GM19324 (cell line): ENCODE measurements around the gene DAGLA.

Experiments
- ATAC-seq: cut with Tn5 transposase; IDR thresholded peaks from one replicate; pipeline ENCODE4 v1.9.1; 2021; ENCODE audit warnings: mild to moderate bottlenecking, moderate library complexity; ENCODE audit not compliant: unreplicated experiment, low FRiP score

DAGLA gene

DNA sequence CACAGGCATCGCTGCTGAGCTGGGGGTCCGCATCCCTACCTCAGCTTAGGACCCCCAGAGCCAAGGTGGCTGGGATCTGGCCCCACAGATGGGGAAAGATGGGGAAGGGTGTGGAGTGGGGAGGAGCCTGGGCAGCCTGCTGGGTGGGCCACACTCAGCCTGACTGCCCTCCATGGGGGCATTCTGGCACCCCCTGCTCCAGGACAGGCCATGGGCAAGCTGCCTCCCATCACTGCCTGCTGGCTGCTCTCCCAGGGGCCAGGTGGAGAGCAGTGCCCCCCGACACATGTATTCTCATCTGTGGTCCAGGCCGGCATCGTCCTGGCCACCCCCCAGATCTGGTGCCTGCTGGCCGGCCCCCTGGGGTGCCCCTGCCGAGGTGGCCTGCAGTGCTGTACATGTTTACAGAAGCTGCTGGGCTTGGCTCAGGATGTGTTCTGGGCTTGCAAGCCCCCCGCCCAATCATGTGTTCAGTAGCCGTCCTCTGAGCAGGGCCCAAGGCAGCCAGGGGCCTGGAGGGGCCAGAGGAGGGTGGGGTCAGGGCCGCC, 64.5 kb downstream of the DAGLA start:
- ATAC-seq = no peak

- no peak for ATAC-seq
These were observed 65.7 kb downstream of the DAGLA start for GRCh38 chr11:61745781-61746441.

GRCh38 chr11:61746442-61747191, 66.4 kb downstream of the DAGLA start:
- no peak for ATAC-seq

DNA sequence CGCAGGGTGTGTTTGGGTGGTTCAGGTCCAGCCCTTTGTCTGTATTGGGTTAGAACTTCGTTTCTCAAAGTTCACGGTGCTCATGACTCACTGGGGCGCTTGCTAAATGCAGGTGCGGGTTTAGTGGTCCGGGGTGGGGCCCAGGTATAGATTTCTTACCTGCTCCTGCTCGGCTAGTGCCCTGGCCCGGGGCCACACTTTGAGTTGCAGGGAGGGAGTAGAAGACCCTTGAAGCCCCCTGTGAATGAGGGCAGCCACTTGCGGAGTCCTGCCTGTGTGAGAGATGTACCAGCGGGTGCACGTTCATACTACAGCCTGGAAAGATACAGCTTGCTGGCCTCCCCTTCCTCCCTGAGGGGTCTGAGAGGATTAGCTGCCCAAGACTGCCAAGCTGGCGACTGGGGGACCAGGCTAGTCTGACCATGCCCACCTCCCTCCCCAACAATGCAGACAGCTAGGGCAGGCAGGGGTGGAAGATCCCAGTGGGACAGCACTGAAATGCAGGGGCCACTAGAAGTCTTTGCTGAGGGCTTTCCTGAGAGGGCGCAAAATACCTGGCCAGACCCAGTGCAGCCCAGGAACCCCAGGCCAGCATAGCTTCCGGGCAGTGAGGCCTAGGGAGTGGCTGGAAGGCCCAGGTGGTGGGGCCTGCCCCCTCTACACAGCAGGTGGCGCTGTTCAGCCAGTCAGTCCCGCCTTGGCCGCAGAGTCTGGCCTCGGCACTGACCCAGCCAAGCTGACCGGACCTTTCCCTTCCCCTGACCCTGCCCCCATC, 67.2 kb downstream of the DAGLA start:
- peak; percentile 46 for ATAC-seq

DNA sequence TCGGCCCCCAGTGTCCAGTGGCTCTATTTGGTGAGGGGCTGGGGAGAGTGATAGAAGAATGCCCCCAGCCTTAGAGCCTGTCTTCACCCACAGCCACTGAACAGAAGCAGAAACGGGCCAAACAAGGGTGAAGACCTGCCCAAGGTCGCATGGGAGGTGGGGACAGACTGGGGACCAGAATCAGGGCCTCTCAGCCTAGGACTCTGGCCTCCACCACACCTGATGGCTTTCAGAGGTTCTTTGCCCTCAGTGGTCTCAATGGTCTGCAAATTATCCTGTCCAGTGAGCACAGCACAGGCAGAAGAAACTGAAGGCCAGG, 67.7 kb downstream of the DAGLA start:
- no peak for ATAC-seq

GRCh38 chr11:61749591-61750217, 69.5 kb downstream of the DAGLA start:
- ATAC-seq = no peak

- no peak for ATAC-seq
These were observed 70.6 kb downstream of the DAGLA start for GRCh38 chr11:61750631-61751273.

- no peak for ATAC-seq
These were observed 71.2 kb downstream of the DAGLA start for GRCh38 chr11:61751384-61751783.

DNA sequence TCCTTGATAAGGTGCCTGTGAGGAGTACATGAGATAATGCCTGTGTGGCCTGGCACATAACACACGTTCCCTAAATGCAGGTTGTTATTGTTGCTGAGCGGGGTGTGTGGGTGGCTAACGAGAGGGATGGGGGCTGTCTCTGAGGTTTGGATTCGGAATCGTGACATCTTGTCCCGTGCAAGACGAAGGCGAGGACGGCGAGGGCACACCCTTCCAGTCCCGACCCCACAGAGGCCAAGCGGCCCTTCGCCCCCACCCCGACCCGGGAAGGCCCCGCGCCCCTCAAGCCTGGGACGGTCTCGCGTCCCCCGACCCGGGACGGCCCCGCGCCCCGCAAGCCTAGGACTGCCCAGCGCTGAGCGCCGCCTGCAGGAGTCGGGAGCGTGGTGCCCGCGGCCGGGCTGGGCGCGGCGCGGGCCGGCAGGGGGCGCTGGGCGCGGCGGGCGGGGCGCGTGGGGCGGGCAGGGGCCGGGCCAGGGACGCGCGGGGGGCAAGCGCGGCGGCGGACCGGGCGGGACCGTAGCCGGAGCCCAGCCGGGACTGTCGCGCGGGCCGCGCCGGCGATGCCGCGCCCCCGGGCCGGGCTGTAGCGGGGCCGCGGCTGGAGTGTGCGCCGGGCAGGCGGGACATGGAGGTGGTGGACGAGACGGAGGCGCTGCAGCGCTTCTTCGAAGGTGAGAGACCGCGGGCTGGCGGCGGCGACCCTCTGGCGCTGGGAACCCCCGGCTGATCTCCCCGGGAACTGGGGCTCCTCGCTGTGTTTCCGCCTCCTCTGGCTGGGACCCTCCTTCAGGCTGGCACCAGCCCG, 72.1 kb downstream of the DAGLA start, which contains the start of gene MYRF:
MYRF (plus strand) TSS at position 520 of the 808 bp plus-strand sequence; CDS start at position 629, 109 bp downstream.
- no peak for ATAC-seq

GRCh38 chr11:61752925-61753521, 72.8 kb downstream of the DAGLA start:
- no peak for ATAC-seq

DNA sequence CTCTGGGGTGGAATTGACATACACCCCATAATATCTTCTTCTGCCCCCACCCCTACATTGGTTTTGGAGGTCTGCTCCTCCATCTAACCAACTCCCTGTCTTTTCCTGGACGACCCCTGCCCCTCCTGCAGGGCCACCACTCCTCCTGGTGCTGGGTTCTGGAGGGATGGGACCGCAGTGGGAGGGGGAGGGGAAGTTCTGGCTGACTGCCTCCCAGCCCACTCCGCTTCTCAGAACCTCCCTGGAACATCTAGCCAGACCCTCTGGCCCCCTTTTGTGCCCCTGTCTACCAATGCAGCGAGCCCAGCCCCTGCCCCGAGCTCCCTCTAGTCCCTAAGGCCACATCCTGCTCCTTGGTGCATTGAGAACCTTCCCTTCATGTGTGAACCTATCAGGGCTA, 73.5 kb downstream of the DAGLA start:
- no peak for ATAC-seq

DNA sequence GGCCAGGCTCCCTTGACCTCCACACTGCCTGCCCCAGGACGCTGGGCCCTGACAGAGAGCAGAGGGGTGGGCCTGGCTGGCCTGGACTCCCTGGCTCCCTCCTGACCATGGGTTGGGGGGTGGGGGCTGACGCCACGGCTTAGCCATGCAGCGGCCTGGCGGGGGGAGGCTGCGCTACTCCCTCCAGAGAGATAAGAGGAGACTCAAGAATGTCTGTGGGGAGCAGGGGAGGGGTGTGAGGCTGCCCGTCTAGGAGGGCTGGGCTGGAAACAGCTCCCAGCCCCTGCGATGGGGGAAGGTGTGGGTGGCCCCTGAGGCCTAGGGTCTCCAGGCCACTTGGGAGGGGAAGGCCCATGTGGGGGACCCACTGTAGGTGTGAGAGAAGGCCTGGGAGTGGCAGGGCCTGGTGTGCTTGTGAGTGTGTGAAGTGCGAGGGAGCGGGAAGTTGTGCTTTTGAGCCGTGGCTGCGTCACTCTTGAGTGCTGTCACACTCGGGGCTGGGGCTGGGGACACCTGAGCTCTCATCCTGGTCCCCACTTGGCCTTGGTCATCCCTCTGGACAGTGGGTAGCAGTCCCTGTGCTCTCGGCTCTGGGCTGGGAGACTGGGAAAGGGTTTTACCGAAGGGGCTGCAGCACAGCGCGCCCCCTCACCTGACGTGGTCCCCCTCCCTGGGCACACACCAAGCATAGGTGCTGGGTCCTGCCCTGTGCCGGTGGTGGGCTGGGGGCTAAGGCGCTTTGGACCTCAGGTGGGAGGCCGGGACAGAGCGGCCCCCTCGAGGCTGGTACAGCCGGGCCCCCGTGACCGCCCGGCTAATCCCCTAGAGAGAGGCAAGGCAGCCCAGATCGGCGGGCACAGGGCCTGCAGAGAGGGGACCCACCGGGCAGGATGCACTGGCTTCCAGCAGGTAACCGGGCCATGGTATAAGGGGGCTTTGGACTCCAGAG, 74.6 kb downstream of the DAGLA start:
- no peak for ATAC-seq

DNA sequence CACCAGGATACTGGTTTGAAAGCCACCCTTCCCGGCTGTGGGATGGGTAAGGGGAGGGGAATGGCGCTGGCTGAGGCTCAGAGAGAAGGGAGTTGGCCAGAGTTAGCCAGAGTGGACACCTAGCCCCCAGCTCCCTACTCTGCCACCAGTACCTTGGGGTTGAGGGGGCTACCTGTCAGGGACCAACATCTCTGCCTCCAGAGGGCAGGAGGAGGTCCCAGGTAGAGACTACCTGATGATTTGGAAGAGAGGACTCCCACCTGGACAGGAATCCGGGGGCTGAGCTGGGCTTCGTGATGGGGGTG, 75.9 kb downstream of the DAGLA start:
- no peak for ATAC-seq

DNA sequence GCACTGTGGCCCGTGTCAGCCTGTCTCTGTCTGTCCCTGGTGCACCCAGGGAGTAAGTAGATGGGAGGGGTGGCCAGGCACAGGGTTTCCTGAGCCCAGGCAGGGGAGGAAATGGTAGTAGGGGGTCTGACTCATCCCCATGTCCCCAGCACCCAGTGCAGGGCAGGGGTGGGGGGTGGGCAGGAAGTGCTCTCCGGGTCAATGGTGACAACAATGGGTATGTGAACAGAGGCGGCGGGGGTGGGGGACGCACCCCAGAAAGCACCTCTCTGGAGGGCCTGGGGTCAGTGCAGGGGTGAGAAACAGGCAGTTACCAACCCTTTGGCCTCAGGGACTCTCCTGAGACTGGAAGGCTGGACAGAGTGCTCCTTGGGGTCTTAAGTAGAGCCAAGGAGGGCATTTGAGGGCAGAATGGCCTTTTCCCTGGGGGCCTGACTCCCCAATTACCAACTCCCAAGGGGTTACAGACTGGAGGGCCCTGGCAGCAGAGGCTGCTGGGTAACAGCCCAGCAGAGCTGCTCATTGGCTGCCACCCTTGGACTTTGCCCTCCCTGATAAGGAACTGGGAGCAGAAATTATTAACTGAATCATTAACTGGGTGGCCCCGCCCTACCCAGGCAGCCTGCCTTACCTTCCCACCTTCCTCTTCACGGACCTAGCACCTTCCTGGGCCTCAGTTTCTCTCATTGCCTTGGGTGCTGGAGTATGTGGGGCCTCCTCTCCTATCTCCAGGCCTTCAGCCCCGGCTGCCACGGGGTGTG, 76.4 kb downstream of the DAGLA start:
- ATAC-seq = no peak

DNA sequence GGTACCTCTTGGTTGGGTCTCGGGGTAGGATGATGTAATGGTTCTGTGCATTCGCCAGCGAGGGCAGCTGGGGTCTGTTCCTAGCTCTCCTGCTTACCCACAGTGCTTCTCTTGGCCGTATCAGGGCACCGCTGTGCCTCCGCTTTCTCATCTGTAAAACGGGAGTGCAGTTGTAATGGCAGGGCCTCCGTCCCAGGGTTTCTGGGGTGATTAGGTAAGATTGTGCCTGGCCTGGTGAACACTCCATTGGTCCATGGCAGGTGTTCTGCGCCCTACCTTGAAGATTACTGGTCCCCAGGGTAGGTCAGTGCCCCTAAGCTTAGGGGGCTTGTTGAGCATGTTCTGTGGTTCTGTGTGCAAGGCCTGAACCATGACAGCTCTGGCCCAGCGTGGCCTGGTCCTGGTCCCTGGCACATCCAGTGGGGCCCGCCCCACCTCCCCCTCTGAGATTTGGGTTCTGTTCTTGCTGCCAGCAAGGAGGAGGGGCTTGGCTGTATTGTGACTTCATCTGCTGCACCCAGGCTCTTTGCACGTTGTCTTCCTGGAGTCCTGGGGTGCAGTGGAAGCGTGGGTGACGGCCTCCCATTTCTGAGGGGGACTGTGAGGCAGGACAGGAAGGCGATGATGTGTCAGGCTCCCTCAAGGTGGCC, 77.1 kb downstream of the DAGLA start:
- ATAC-seq = no peak

DNA sequence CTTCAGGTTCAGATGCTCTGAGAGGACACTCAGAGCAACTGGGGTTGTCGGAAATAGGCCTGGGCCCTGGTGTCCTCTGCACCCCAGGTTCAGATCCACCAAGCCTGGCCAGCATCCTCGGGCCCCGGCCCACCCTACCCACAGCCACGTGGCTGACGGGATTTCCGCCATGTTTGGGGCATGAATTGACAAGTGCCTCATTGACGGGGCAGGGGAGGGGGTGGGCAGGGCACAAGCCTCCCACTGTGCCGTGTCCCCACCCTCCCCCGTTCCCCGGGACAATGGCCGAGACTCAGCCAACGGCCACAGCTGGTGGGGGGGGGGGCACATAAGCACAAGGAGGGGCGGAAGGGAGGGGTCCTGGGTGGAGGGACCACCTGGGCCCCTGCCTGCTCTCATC, 80.8 kb downstream of the DAGLA start:
- no peak for ATAC-seq
